ENCODE results near the gene ZRANB3.

- TF ChIP-seq POLR2A (IDR thresholded peaks at IDR 0.05) (no peak), CTCF (IDR thresholded peaks at IDR 0.05) (no peak)
These were observed 367.7 kb downstream of the ZRANB3 start for GRCh38 chr2:135163306-135163705.
